Brain microvascular endothelial cell (primary cell): ENCODE results near the gene TIMM17B.
A peak's percentile ranks its signal among the peaks of the same experiment; 100 is the strongest.

Source experiments
- DNase-seq: peaks from one replicate; pipeline ENCODE4 v3.0.0-alpha.2; 2020
- H3K27ac ChIP-seq: fragments of 250-450 bp; sonication (Bioruptor Pico); 2 replicates; pipeline ENCODE4 v1.5.1; 2020; ENCODE audit warnings: mild to moderate bottlenecking, moderate library complexity
- H3K27me3 ChIP-seq: fragments of 250-450 bp; sonication (Bioruptor Pico); replicated peaks from 2 replicates; pipeline ENCODE4 v1.5.1; 2020; ENCODE audit warnings: mild to moderate bottlenecking
- H3K36me3 ChIP-seq: fragments of 250-450 bp; sonication (Bioruptor Pico); replicated peaks from 2 replicates; pipeline ENCODE4 v1.5.1; 2020; ENCODE audit warnings: mild to moderate bottlenecking
- H3K4me3 ChIP-seq: 2 replicates; pipeline ENCODE4 v1.5.1; 2011; ENCODE audit warnings: low read depth, mild to moderate bottlenecking, control low read depth, low read length, moderate library complexity
- in situ Hi-C: cut with HindIII; loops from 2 replicates; pipeline ENCODE4 v1.10.0; 2017; ENCODE audit warnings: low sequenced_read_pairs, low pct_ligation_motif_present
- TF ChIP-seq, protein P1 (sequence below): IDR thresholded peaks from 2 replicates; pipeline ENCODE4 v1.5.1; 2011; ENCODE audit warnings: low read depth, mild to moderate bottlenecking, moderate library complexity, low read length, control low read depth, inconsistent platforms; ENCODE audit errors: missing control alignments

Gene TIMM17B

DNA sequence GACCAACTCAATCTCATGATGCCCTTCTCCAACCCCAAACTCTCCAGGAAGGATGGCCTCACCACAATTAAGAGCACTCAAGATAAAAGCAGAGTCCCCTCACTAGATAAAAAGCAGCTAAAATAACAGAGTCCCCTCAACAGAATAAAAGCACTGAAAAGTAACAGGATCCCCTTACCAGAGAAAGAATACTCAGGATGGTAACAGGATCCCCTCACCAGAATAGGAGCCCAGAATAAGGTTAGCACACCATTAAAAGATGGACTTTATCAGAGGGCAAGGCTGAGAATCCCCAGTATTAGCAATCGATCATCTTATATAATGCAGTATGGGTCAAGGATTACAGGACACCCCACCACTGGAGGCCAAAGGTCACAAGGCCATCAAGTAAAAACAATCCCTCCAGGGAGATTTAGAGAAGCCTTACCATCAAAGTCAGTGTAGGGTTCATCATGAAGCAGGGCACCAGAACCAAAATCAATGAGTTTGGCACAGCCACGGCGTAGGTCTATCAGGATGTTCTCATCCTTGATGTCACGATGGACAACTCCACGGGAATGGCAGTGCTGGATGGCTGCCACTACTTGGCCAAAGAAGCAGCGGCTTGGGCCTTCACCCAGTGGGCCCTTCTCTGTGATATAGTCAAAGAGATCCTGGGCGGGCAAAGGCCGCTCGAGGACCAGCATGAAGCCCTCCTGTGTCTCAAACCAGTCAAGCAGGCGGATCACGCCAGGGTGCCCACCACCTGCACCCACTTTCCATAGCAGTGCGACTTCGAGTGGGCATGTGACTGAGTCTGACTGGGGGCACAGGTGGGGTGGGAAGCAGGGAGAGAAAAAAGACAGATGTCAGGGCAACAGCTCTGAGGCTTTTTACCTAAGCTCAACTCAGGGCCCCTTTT, 17.3 kb upstream of the TIMM17B start:
- H3K36me3 ChIP-seq: peaks cover 5% of the 10 kb centered on the region
- TF ChIP-seq, protein P1, sequence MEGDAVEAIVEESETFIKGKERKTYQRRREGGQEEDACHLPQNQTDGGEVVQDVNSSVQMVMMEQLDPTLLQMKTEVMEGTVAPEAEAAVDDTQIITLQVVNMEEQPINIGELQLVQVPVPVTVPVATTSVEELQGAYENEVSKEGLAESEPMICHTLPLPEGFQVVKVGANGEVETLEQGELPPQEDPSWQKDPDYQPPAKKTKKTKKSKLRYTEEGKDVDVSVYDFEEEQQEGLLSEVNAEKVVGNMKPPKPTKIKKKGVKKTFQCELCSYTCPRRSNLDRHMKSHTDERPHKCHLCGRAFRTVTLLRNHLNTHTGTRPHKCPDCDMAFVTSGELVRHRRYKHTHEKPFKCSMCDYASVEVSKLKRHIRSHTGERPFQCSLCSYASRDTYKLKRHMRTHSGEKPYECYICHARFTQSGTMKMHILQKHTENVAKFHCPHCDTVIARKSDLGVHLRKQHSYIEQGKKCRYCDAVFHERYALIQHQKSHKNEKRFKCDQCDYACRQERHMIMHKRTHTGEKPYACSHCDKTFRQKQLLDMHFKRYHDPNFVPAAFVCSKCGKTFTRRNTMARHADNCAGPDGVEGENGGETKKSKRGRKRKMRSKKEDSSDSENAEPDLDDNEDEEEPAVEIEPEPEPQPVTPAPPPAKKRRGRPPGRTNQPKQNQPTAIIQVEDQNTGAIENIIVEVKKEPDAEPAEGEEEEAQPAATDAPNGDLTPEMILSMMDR: no peak
- no peaks in the 10 kb centered on the region for H3K27me3 ChIP-seq
- in situ Hi-C loops: no loop called here
- DNase-seq: no peak
- no peak overlapping the region for H3K4me3 ChIP-seq
- no peak overlapping the region for H3K27ac ChIP-seq

DNA sequence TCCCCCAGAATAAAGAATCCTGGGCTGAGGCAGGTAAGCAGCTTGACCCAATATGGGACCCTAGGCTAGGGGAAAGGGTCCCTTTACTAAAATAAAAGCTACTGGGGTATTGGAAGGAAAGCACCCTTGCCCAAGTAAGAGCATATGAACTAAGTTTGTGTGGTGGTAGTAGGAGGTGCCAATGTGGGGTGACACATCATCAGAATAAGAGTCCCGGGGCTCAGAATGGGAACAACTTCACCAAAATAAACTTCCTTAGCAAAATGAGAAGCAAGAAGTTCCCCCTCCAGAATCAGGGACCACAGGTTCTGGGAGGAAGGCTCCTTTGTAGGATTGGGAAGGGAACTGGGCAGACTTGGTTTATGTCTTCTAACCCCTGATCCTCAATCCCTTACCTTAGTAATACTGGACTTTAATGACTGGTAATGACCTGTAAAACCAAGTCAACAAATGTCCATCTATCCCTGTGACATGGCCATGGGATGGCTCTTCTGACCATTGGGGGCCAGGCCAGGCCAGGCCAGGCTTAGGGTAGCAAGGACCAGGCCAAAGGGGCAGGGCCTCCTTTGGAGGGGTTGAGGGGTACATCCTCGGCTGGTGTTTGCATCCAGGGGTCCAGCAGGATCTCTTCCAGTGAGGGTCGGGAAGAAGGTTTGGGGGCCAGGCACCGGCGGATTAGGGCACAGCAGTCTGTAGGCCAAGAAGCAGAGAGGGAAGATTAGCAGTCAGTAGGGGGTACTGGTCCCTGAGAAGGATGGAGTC, 16.2 kb upstream of the TIMM17B start:
- DNase-seq: no peak
- Histone ChIP-seq H3K27ac (no peak overlapping the region), H3K36me3 (peaks cover 5% of the 10 kb centered on the region), H3K27me3 (no peaks in the 10 kb centered on the region), H3K4me3 (no peak overlapping the region)
- TF ChIP-seq, protein P1: no peak
- in situ Hi-C loops: no loop called here

DNA sequence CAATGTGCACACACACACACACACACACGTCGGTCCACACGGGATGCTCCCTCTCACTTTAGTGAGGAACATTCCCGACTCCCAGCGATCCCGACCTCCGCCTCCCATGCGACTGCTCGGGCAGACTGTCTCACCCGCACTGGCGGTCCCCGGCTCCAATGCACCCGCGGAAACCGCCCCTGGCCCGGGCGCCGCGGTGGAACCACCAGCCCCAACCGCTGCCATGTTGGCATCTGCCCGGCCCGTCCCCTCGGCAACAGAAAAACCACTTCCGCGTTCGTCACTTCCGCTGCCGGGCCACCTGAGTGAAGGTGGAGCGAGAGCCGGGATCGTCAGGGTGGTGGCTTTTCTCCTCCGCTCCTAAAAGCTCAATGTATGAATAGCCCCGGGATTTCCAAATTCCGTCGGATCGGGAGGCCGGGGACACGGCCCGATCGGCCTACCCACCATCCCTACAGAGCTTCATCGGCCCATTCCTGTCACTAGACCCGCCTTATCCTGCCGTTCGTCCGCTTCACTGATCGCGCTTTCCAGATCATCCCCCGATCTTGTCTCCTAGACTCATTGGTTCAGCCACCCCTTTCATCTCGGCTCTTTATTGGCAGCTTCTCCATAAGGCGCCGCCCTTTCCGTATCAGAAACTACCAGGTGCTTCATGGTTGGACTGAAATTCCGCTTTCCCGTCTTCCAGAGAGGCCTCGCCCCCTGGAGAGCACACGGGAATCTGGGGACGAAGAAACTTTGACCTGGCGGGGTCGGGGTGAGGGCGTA, 14.0 kb upstream of the TIMM17B start, which contains the start of gene SLC35A2:
TSS of gene SLC35A2 (minus strand) at position 235 of the 771 bp plus-strand sequence. CDS start at position 225, 10 bp downstream.
- no peaks in the 10 kb centered on the region for H3K27me3 ChIP-seq
- H3K36me3 ChIP-seq: peaks cover 5% of the 10 kb centered on the region
- in situ Hi-C loops: no loop called here

DNA sequence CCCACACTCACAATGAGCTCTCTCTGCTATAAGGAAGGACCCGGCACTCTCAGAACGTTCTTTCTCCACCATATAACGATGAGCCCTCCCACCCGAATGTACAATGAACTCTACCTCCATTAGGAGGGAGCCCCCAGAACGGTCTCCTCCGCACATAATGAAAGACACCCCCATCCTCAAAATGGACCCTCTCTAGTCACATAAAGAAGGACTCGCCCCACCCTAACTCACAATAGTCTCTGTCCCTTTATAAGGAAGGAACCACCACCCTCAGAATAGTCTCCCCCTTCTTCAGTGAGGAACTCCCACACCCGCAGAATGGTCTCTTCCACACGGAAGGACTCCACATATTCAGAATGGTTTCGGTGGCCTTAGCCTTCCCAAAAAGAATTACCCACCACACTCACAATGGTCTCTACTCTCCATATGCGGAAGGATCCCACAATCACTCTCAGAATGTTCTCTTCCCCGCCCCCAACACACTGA, 13.4 kb upstream of the TIMM17B start:
- no peaks in the 10 kb centered on the region for H3K27me3 ChIP-seq
- H3K4me3 ChIP-seq: peak overlapping the region; percentile 83
- TF ChIP-seq, protein P1: no peak
- H3K36me3 ChIP-seq: peaks cover 8% of the 10 kb centered on the region
- in situ Hi-C loops: no loop called here
- peak overlapping the region; percentile 87 for H3K27ac ChIP-seq
- peak; percentile 36 for DNase-seq

More for the DNA sequence above, 14.0 kb upstream of the TIMM17B start, which contains the start of gene SLC35A2:
- Histone ChIP-seq H3K27ac (peak within 1 kb of the TSS; percentile 87), H3K4me3 (peak within 1 kb of the TSS; percentile 83)
- TF ChIP-seq, protein P1: no peak
- DNase-seq: peak; percentile 70

DNA sequence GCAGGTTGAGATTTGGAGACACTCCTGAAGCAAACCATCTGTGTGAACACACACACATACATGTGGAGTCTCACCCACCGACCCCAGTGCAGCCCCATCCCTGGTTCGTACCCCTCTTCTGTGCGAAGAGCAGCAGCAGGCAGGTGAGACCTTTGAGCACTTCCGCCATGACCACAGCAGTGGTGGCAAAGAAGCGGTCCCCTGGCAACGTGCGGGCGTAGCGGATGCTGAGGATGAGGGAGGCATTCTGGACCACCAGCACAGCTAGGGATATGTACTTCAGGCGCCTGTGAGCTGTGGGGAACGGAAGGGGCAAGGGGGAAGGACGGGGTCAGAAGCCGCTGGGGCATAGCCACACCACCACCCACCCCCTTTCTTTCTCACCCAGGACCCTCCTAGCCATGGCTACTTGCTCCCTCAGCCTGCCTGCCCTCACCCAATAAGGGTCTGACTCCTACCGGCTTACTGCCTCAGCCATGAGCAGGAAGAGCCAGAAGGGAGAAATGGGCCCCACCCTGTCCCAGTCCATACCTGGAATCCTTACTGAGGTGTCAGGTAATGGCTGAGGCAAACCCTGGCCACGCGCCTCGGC, 12.2 kb upstream of the TIMM17B start:
- DNase-seq: no peak
- Histone ChIP-seq H3K27me3 (no peaks in the 10 kb centered on the region), H3K4me3 (peak overlapping the region; percentile 83), H3K36me3 (peaks cover 8% of the 10 kb centered on the region), H3K27ac (no peak overlapping the region)
- in situ Hi-C loops: no loop called here
- TF ChIP-seq, protein P1: no peak
